ENCODE measurements around the gene PIK3AP1. TPM values are rescaled to one million over a fixed set of nuclear protein-coding genes. Genes with fewer than 3 reads are reported as not detected.

The PIK3AP1 gene
- total RNA-seq, 1 experiment from 2014 or later, result 7.1 TPM

DNA sequence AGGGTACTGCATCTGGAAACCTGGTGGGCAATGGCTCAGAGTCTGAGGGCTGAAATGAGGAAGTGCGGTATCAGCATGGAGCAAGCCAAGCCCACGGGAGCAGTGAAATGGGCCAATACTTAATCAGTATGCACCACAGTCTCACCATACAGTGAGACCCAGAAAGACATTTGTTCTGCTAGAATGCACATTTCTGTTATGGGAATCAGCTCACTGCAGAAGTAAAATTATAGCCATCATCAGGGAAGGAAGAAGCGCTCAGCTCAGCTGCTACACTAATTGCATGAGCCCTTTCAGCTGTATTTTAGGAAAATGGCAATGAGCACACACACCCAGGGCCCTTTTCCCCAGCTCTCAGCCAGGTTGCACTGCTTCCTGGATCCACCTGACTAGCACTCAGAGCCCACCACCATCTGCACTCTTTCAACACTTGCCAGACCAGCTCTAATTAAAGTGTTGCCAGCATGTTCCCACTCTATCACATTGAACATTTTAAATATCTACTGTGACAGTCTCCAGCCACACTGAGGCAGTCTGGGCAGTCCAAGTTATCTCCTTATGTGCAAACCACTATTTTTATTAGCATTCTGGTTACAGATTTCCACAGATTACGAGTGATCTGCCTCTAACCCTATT is 44.2 kb upstream of the PIK3AP1 start:
- POLR2A ChIA-PET, result no interaction called here

More for the DNA sequence above, 44.2 kb upstream of the PIK3AP1 start:
- Histone ChIP-seq H3K9ac (ENCODE audit: low read length) (no peak overlapping the region), H3K9me2 (ENCODE audit: insufficient read depth) (no peaks in the 10 kb centered on the region), H3K79me2 (ENCODE audit: insufficient read depth, low read length) (no peaks in the 10 kb centered on the region), H3K27me3 (ENCODE audit: insufficient read depth, low read length) (no peaks in the 10 kb centered on the region), H3K4me2 (ENCODE audit: low read length) (no peak overlapping the region), H3K36me3 (ENCODE audit: control insufficient read depth in 1 of 2, insufficient read depth in 2 of 2, low read length in 2 of 2) (no peaks in the 10 kb centered on the region), H2AFZ (ENCODE audit: low read depth, low read length, poor library complexity, severe bottlenecking) (no peak overlapping the region), H3K4me3 (replicated peaks in 1 of 2; ENCODE audit: low read depth in 1 of 2, low read length in 2 of 2) (no peak overlapping the region), H3K4me1 (ENCODE audit: control insufficient read depth in 1 of 2, insufficient read depth in 2 of 2, low read length in 2 of 2) (no peaks in the 10 kb centered on the region), H4K20me1 (ENCODE audit: insufficient read depth) (no peaks in the 10 kb centered on the region), H3K9me3 (ENCODE audit: control insufficient read depth in 1 of 2, insufficient read depth in 1 of 2, low read depth in 1 of 2, low read length in 2 of 2) (no peaks in the 10 kb centered on the region), H3K27ac (ENCODE audit: low read depth, low read length) (no peak overlapping the region)
- RAD21 ChIA-PET (ENCODE audit: low non-redundant PET in 1 of 2, low total read pairs in 2 of 2, uncharacterized antibody in 2 of 2, unreplicated experiment in 2 of 2), result no interaction called here
- TF ChIP-seq RAD21 (IDR thresholded peaks at IDR 0.05; ENCODE audit: low read depth) (no peak), SRF (IDR thresholded peaks at IDR 0.05; ENCODE audit: low read depth) (no peak), ZNF274 (IDR thresholded peaks at IDR 0.05; ENCODE audit: low read depth, low read length) (no peak), JUND (IDR thresholded peaks at IDR 0.05) (no peak), ELF1 (IDR thresholded peaks at IDR 0.05; ENCODE audit: borderline replicate concordance, low read depth) (no peak), EZH2 (IDR thresholded peaks at IDR 0.05) (no peak), CEBPB (IDR thresholded peaks at IDR 0.05; ENCODE audit: low read depth) (no peak), EZH2phosphoT487 (IDR thresholded peaks at IDR 0.05; ENCODE audit: borderline replicate concordance) (no peak), ZFX (IDR thresholded peaks at IDR 0.05) (no peak), YY1 (IDR thresholded peaks at IDR 0.05; ENCODE audit: extremely low read depth, insufficient replicate concordance, low read depth, low read length) (no peak), FOSL1 (IDR thresholded peaks at IDR 0.05; ENCODE audit: low read depth) (no peak), TCF7L2 (IDR thresholded peaks at IDR 0.05; ENCODE audit: borderline replicate concordance, extremely low read depth, insufficient read depth, insufficient read length) (no peak), POLR2AphosphoS5 (IDR thresholded peaks at IDR 0.05; ENCODE audit: low read depth, low read length) (no peak)
- TF ChIP-seq, protein P1, sequence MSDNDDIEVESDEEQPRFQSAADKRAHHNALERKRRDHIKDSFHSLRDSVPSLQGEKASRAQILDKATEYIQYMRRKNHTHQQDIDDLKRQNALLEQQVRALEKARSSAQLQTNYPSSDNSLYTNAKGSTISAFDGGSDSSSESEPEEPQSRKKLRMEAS (IDR thresholded peaks at IDR 0.05), result no peak
- TF ChIP-seq, protein P2, sequence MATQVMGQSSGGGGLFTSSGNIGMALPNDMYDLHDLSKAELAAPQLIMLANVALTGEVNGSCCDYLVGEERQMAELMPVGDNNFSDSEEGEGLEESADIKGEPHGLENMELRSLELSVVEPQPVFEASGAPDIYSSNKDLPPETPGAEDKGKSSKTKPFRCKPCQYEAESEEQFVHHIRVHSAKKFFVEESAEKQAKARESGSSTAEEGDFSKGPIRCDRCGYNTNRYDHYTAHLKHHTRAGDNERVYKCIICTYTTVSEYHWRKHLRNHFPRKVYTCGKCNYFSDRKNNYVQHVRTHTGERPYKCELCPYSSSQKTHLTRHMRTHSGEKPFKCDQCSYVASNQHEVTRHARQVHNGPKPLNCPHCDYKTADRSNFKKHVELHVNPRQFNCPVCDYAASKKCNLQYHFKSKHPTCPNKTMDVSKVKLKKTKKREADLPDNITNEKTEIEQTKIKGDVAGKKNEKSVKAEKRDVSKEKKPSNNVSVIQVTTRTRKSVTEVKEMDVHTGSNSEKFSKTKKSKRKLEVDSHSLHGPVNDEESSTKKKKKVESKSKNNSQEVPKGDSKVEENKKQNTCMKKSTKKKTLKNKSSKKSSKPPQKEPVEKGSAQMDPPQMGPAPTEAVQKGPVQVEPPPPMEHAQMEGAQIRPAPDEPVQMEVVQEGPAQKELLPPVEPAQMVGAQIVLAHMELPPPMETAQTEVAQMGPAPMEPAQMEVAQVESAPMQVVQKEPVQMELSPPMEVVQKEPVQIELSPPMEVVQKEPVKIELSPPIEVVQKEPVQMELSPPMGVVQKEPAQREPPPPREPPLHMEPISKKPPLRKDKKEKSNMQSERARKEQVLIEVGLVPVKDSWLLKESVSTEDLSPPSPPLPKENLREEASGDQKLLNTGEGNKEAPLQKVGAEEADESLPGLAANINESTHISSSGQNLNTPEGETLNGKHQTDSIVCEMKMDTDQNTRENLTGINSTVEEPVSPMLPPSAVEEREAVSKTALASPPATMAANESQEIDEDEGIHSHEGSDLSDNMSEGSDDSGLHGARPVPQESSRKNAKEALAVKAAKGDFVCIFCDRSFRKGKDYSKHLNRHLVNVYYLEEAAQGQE (IDR thresholded peaks at IDR 0.05; ENCODE audit: low read depth), result no peak
- CTCF ChIA-PET, result interaction anchor here (0.6 kb wide), 1 partner anchor 12 kb away, joined by 3 read pairs; no protein-coding TSS in a partner anchor
- ATAC-seq (no peak), DNase-seq (ENCODE audit: low read depth, low spot score) (no peak)
- intact Hi-C loops (cut with micrococcal nuclease), result loop anchor here (1.0 kb wide), 2 partner anchors 66 to 261 kb away; no protein-coding TSS in a partner anchor
- BruUV-seq (replicated peaks), result no TSS peak

All from HCT116 (cell line).